Activated naive CD8-positive, alpha-beta T cell treated with anti-CD3 and anti-CD28 coated beads for 36 hours (primary cell): ENCODE measurements around the gene TLE3. TPM values are rescaled to one million over a fixed set of nuclear protein-coding genes. Genes with fewer than 3 reads are reported as not detected.

Experiments
- DNase-seq: peaks from one replicate; pipeline ENCODE4 v3.0.0; 2021
- H3K27ac Mint-ChIP-seq: one replicate; pipeline ENCODE4 v1.8.0; 2022; ENCODE audit warnings: mild to moderate bottlenecking, moderate library complexity, mixed read lengths
- H3K27me3 Mint-ChIP-seq: one replicate; pipeline ENCODE4 v1.8.0; 2022; ENCODE audit warnings: mild to moderate bottlenecking, mixed read lengths
- H3K36me3 Mint-ChIP-seq: one replicate; pipeline ENCODE4 v1.8.0; 2021; ENCODE audit warnings: mild to moderate bottlenecking, mixed read lengths
- H3K4me1 Mint-ChIP-seq: one replicate; pipeline ENCODE4 v1.8.0; 2021; ENCODE audit warnings: mixed read lengths
- H3K4me3 Mint-ChIP-seq: one replicate; pipeline ENCODE4 v1.8.0; 2022; ENCODE audit warnings: mild to moderate bottlenecking, moderate library complexity, mixed read lengths
- H3K9me3 Mint-ChIP-seq: one replicate; pipeline ENCODE4 v1.8.0; 2022; ENCODE audit warnings: mixed read lengths
- total RNA-seq, 2 experiments: library from RNA; stranded (reverse); gene quantifications; one replicate each; pipeline ENCODE4 v1.2.3, GENCODE V29; 2021

The TLE3 gene
- total RNA-seq, 2 experiments from 2014 or later: 70.8 to 71.6 TPM

GRCh38 chr15:70048198-70048565 is 49.5 kb downstream of the TLE3 start:
- H3K36me3 Mint-ChIP-seq: peaks cover 15% of the 10 kb centered on the region
- no peaks in the 10 kb centered on the region for H3K27me3 Mint-ChIP-seq
- H3K4me3 Mint-ChIP-seq: no peak overlapping the region
- no peak for DNase-seq
- H3K9me3 Mint-ChIP-seq: no peaks in the 10 kb centered on the region
- no peaks in the 10 kb centered on the region for H3K4me1 Mint-ChIP-seq
- H3K27ac Mint-ChIP-seq: no peak overlapping the region

- no peak for DNase-seq
- Mint-ChIP-seq H3K27ac (no peak overlapping the region), H3K9me3 (no peaks in the 10 kb centered on the region), H3K4me3 (no peak overlapping the region), H3K27me3 (no peaks in the 10 kb centered on the region), H3K36me3 (peaks cover 15% of the 10 kb centered on the region), H3K4me1 (no peaks in the 10 kb centered on the region)
Observed at GRCh38 chr15:70047386-70048197, 50.1 kb downstream of the TLE3 start.

- H3K4me3 Mint-ChIP-seq: no peak overlapping the region
- H3K27ac Mint-ChIP-seq: no peak overlapping the region
- no peak for DNase-seq
- no peaks in the 10 kb centered on the region for H3K4me1 Mint-ChIP-seq
- no peaks in the 10 kb centered on the region for H3K9me3 Mint-ChIP-seq
- peaks cover 15% of the 10 kb centered on the region for H3K36me3 Mint-ChIP-seq
- H3K27me3 Mint-ChIP-seq: no peaks in the 10 kb centered on the region
Observed at GRCh38 chr15:70046679-70047369, 50.9 kb downstream of the TLE3 start.

- no peaks in the 10 kb centered on the region for H3K9me3 Mint-ChIP-seq
- H3K4me3 Mint-ChIP-seq: no peak overlapping the region
- H3K36me3 Mint-ChIP-seq: peaks cover 11% of the 10 kb centered on the region
- H3K27me3 Mint-ChIP-seq: no peaks in the 10 kb centered on the region
- H3K4me1 Mint-ChIP-seq: no peaks in the 10 kb centered on the region
- H3K27ac Mint-ChIP-seq: no peak overlapping the region
- DNase-seq: no peak
Observed at GRCh38 chr15:70045045-70045444, 52.7 kb downstream of the TLE3 start.

GRCh38 chr15:70044168-70044567 is 53.5 kb downstream of the TLE3 start:
- H3K27me3 Mint-ChIP-seq: no peaks in the 10 kb centered on the region
- H3K36me3 Mint-ChIP-seq: peaks cover 11% of the 10 kb centered on the region
- H3K27ac Mint-ChIP-seq: no peak overlapping the region
- no peaks in the 10 kb centered on the region for H3K9me3 Mint-ChIP-seq
- H3K4me3 Mint-ChIP-seq: no peak overlapping the region
- H3K4me1 Mint-ChIP-seq: no peaks in the 10 kb centered on the region
- DNase-seq: no peak

GRCh38 chr15:70043590-70043989 is 54.1 kb downstream of the TLE3 start:
- Mint-ChIP-seq H3K4me3 (no peak overlapping the region), H3K27ac (no peak overlapping the region), H3K36me3 (peaks cover 11% of the 10 kb centered on the region), H3K9me3 (no peaks in the 10 kb centered on the region), H3K4me1 (no peaks in the 10 kb centered on the region), H3K27me3 (no peaks in the 10 kb centered on the region)
- no peak for DNase-seq

- Mint-ChIP-seq H3K36me3 (peaks cover 11% of the 10 kb centered on the region), H3K4me1 (no peaks in the 10 kb centered on the region), H3K4me3 (no peak overlapping the region), H3K27ac (no peak overlapping the region), H3K27me3 (no peaks in the 10 kb centered on the region), H3K9me3 (no peaks in the 10 kb centered on the region)
- DNase-seq: no peak
Observed at GRCh38 chr15:70042553-70043214, 55.0 kb downstream of the TLE3 start.

- no peak for DNase-seq
- no peak overlapping the region for H3K4me3 Mint-ChIP-seq
- H3K4me1 Mint-ChIP-seq: no peaks in the 10 kb centered on the region
- H3K27ac Mint-ChIP-seq: no peak overlapping the region
- no peaks in the 10 kb centered on the region for H3K27me3 Mint-ChIP-seq
- no peaks in the 10 kb centered on the region for H3K9me3 Mint-ChIP-seq
- H3K36me3 Mint-ChIP-seq: peaks cover 8% of the 10 kb centered on the region
Observed at GRCh38 chr15:70039917-70040316, 57.8 kb downstream of the TLE3 start.

- Mint-ChIP-seq H3K4me3 (no peak overlapping the region), H3K27me3 (no peaks in the 10 kb centered on the region), H3K36me3 (peaks cover 3% of the 10 kb centered on the region), H3K4me1 (no peaks in the 10 kb centered on the region), H3K27ac (no peak overlapping the region), H3K9me3 (no peaks in the 10 kb centered on the region)
- no peak for DNase-seq
Observed at GRCh38 chr15:70038730-70039392, 58.9 kb downstream of the TLE3 start.

GRCh38 chr15:70037292-70037640 is 60.5 kb downstream of the TLE3 start:
- Mint-ChIP-seq H3K9me3 (no peaks in the 10 kb centered on the region), H3K4me1 (no peaks in the 10 kb centered on the region), H3K36me3 (no peaks in the 10 kb centered on the region), H3K27ac (no peak overlapping the region), H3K27me3 (no peaks in the 10 kb centered on the region), H3K4me3 (no peak overlapping the region)
- DNase-seq: no peak

GRCh38 chr15:70036585-70037291 is 61.0 kb downstream of the TLE3 start:
- no peak for DNase-seq
- Mint-ChIP-seq H3K36me3 (no peaks in the 10 kb centered on the region), H3K4me1 (no peaks in the 10 kb centered on the region), H3K9me3 (no peaks in the 10 kb centered on the region), H3K27ac (no peak overlapping the region), H3K4me3 (no peak overlapping the region), H3K27me3 (no peaks in the 10 kb centered on the region)

GRCh38 chr15:70035719-70036077 is 62.0 kb downstream of the TLE3 start:
- H3K4me1 Mint-ChIP-seq: no peaks in the 10 kb centered on the region
- H3K36me3 Mint-ChIP-seq: no peaks in the 10 kb centered on the region
- H3K9me3 Mint-ChIP-seq: no peaks in the 10 kb centered on the region
- no peak overlapping the region for H3K4me3 Mint-ChIP-seq
- no peak overlapping the region for H3K27ac Mint-ChIP-seq
- DNase-seq: no peak
- no peaks in the 10 kb centered on the region for H3K27me3 Mint-ChIP-seq

- Mint-ChIP-seq H3K27me3 (no peaks in the 10 kb centered on the region), H3K4me1 (no peaks in the 10 kb centered on the region), H3K4me3 (no peak overlapping the region), H3K9me3 (no peaks in the 10 kb centered on the region), H3K36me3 (no peaks in the 10 kb centered on the region), H3K27ac (no peak overlapping the region)
- DNase-seq: no peak
Observed at GRCh38 chr15:70035051-70035718, 62.5 kb downstream of the TLE3 start.

GRCh38 chr15:70034596-70034995 is 63.1 kb downstream of the TLE3 start:
- Mint-ChIP-seq H3K4me1 (no peaks in the 10 kb centered on the region), H3K27ac (no peak overlapping the region), H3K27me3 (no peaks in the 10 kb centered on the region), H3K4me3 (no peak overlapping the region), H3K36me3 (no peaks in the 10 kb centered on the region), H3K9me3 (no peaks in the 10 kb centered on the region)
- DNase-seq: no peak
